Caco-2 (cell line): ENCODE results near the gene TRDMT1. TPM values are rescaled to one million over a fixed set of nuclear protein-coding genes. Genes with fewer than 3 reads are reported as not detected.

Experiments used
- BruUV-seq: library from RNA; stranded (reverse); fragments of 400-500 nt; replicated peaks from 2 replicates; lab custom pipeline; 2021; lab: Mats Ljungman, UMichigan
- CTCF ChIA-PET: fragments of 300-600 bp; sonication (Branson Sonifier 250); formaldehyde crosslinking; loops from one replicate; lab custom pipeline; 2022; ENCODE audit warnings: antibody characterized with exemption; lab: Charles Lee
- POLR2A ChIA-PET: fragments of 300-600 bp; sonication (Branson Sonifier 250); formaldehyde crosslinking; loops from one replicate; lab custom pipeline; 2022; ENCODE audit warnings: antibody characterized with exemption; lab: Charles Lee
- DNase-seq, 2 experiments: peaks; one replicate each; pipeline versions ENCODE4 v3.0.0 to v3.0.0-alpha.2; 2020 to 2022
- H3K27me3 ChIP-seq: replicated peaks from 2 replicates; pipeline ENCODE4 v1.6.0; 2011; ENCODE audit warnings: low read length; ENCODE audit not compliant: control insufficient read depth, insufficient read depth
- H3K36me3 ChIP-seq: 2 replicates; pipeline ENCODE4 v1.5.1; 2011; ENCODE audit warnings: low read length; ENCODE audit not compliant: control insufficient read depth, insufficient read depth
- H3K4me1 ChIP-seq: fragments of 250-450 bp; sonication (Bioruptor Pico); 2 replicates; pipeline ENCODE4 v1.5.1; 2020; ENCODE audit warnings: mild to moderate bottlenecking
- H3K4me3 ChIP-seq: 2 replicates; pipeline ENCODE4 v1.5.1; 2011; ENCODE audit warnings: low read depth, mild to moderate bottlenecking, control low read depth, low read length
- H3K9me3 ChIP-seq: fragments of 250-450 bp; sonication (Bioruptor Pico); 2 replicates; pipeline ENCODE4 v1.5.1; 2020; ENCODE audit warnings: mild to moderate bottlenecking, moderate library complexity
- H3K27ac Mint-ChIP-seq: one replicate; pipeline ENCODE4 v1.8.0; 2022; ENCODE audit warnings: mixed read lengths; ENCODE audit not compliant: unreplicated experiment
- H3K27me3 Mint-ChIP-seq: one replicate; pipeline ENCODE4 v1.8.0; 2022; ENCODE audit warnings: mixed read lengths; ENCODE audit not compliant: insufficient read depth, unreplicated experiment
- H3K36me3 Mint-ChIP-seq: one replicate; pipeline ENCODE4 v1.8.0; 2022; ENCODE audit warnings: mild to moderate bottlenecking, mixed read lengths; ENCODE audit not compliant: insufficient read depth, unreplicated experiment
- H3K4me1 Mint-ChIP-seq: one replicate; pipeline ENCODE4 v1.8.0; 2022; ENCODE audit warnings: low read depth, mixed read lengths; ENCODE audit not compliant: unreplicated experiment
- H3K4me3 Mint-ChIP-seq: one replicate; pipeline ENCODE4 v1.8.0; 2022; ENCODE audit warnings: mild to moderate bottlenecking, moderate library complexity, mixed read lengths; ENCODE audit not compliant: unreplicated experiment
- H3K9me3 Mint-ChIP-seq: one replicate; pipeline ENCODE4 v1.8.0; 2022; ENCODE audit warnings: mixed read lengths; ENCODE audit not compliant: unreplicated experiment
- intact Hi-C: fragments of 100-400 bp; cut with micrococcal nuclease; formaldehyde crosslinking; loops from one replicate; pipeline ENCODE4 v1.10.0; 2022; ENCODE audit not compliant: unreplicated experiment
- total RNA-seq: library from RNA; stranded (reverse); gene quantifications from 2 replicates; pipeline ENCODE4 v1.2.3, GENCODE V29; 2022
- TF ChIP-seq, protein P1 (sequence below), 2 experiments: fragments of 200-600 bp in 1 of 2; IDR thresholded peaks; 1 replicate in 1 of 2; 2 replicates in 1 of 2; pipeline versions ENCODE4 v1.5.1 to v1.8.0; 2011 to 2022; ENCODE audit warnings: antibody characterized with exemption in 1 of 2, control low read depth in 1 of 2, inconsistent platforms in 1 of 2, low read depth in 1 of 2, low read length in 1 of 2, mild to moderate bottlenecking in 1 of 2, moderate library complexity in 1 of 2; ENCODE audit not compliant: insufficient read depth in 1 of 2, severe bottlenecking in 1 of 2, unreplicated experiment in 1 of 2

Gene TRDMT1
- total RNA-seq, 1 experiment from 2014 or later = 8.6 TPM

GRCh38 chr10:17181110-17181509 is 20.4 kb downstream of the TRDMT1 start:
- H3K4me1 Mint-ChIP-seq = no peaks in the 10 kb centered on the region
- H3K27me3 ChIP-seq = no peaks in the 10 kb centered on the region
- no peaks in the 10 kb centered on the region for H3K27me3 Mint-ChIP-seq
- ChIA-PET POLR2A (no interaction called here), CTCF (interaction anchor here (0.7 kb wide), 1 partner anchor 22 kb away, joined by 3 read pairs; no protein-coding TSS in a partner anchor)
- H3K4me3 Mint-ChIP-seq = no peak overlapping the region
- TF ChIP-seq, protein P1, sequence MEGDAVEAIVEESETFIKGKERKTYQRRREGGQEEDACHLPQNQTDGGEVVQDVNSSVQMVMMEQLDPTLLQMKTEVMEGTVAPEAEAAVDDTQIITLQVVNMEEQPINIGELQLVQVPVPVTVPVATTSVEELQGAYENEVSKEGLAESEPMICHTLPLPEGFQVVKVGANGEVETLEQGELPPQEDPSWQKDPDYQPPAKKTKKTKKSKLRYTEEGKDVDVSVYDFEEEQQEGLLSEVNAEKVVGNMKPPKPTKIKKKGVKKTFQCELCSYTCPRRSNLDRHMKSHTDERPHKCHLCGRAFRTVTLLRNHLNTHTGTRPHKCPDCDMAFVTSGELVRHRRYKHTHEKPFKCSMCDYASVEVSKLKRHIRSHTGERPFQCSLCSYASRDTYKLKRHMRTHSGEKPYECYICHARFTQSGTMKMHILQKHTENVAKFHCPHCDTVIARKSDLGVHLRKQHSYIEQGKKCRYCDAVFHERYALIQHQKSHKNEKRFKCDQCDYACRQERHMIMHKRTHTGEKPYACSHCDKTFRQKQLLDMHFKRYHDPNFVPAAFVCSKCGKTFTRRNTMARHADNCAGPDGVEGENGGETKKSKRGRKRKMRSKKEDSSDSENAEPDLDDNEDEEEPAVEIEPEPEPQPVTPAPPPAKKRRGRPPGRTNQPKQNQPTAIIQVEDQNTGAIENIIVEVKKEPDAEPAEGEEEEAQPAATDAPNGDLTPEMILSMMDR (IDR thresholded peaks at IDR 0.05; ENCODE audit: insufficient read depth in 1 of 2, low read depth in 1 of 2, low read length in 1 of 2, severe bottlenecking in 1 of 2, unreplicated experiment in 1 of 2) = no peak
- DNase-seq = no peak
- intact Hi-C loops = loop anchor here (5.0 kb wide), 1 partner anchor 329 kb away; no protein-coding TSS in a partner anchor
- H3K36me3 Mint-ChIP-seq = no peaks in the 10 kb centered on the region
- no peaks in the 10 kb centered on the region for H3K36me3 ChIP-seq
- no peak overlapping the region for H3K27ac Mint-ChIP-seq
- BruUV-seq = no TSS peak
- H3K9me3 ChIP-seq = no peaks in the 10 kb centered on the region
- no peaks in the 10 kb centered on the region for H3K9me3 Mint-ChIP-seq
- no peak overlapping the region for H3K4me3 ChIP-seq
- H3K4me1 ChIP-seq = peaks cover 11% of the 10 kb centered on the region; the same call in 1 of the 2 replicates

- intact Hi-C loops = loop anchor here (5.0 kb wide), 1 partner anchor 122 kb away; no protein-coding TSS in a partner anchor
- Histone ChIP-seq H3K36me3 (no peaks in the 10 kb centered on the region), H3K9me3 (no peaks in the 10 kb centered on the region), H3K4me1 (peaks cover 11% of the 10 kb centered on the region; the same call in 1 of the 2 replicates), H3K4me3 (no peak overlapping the region), H3K27me3 (no peaks in the 10 kb centered on the region)
- Mint-ChIP-seq H3K9me3 (no peaks in the 10 kb centered on the region), H3K27me3 (no peaks in the 10 kb centered on the region), H3K4me1 (no peaks in the 10 kb centered on the region), H3K36me3 (no peaks in the 10 kb centered on the region), H3K4me3 (no peak overlapping the region), H3K27ac (no peak overlapping the region)
- CTCF ChIA-PET = interaction anchor here (0.5 to 0.7 kb wide), 2 partner anchors 192 to 335 kb away, joined by 4 to 5 read pairs; no protein-coding TSS in a partner anchor
- POLR2A ChIA-PET = no interaction called here
- TF ChIP-seq, protein P1 (IDR thresholded peaks at IDR 0.05; ENCODE audit: insufficient read depth in 1 of 2, low read depth in 1 of 2, low read length in 1 of 2, severe bottlenecking in 1 of 2, unreplicated experiment in 1 of 2) = no peak
- no TSS peak for BruUV-seq
- no peak for DNase-seq
These were observed 22.5 kb downstream of the TRDMT1 start for GRCh38 chr10:17179002-17179401.

- BruUV-seq = no TSS peak
- TF ChIP-seq, protein P1 (IDR thresholded peaks at IDR 0.05; ENCODE audit: insufficient read depth in 1 of 2, low read depth in 1 of 2, low read length in 1 of 2, severe bottlenecking in 1 of 2, unreplicated experiment in 1 of 2) = no peak
These were observed 23.5 kb downstream of the TRDMT1 start for GRCh38 chr10:17178006-17178405.

More at GRCh38 chr10:17178006-17178405, 23.5 kb downstream of the TRDMT1 start:
- no peak overlapping the region for H3K27ac Mint-ChIP-seq
- no peaks in the 10 kb centered on the region for H3K4me1 Mint-ChIP-seq
- Histone ChIP-seq H3K9me3 (no peaks in the 10 kb centered on the region), H3K4me1 (peaks cover 11% of the 10 kb centered on the region; the same call in 1 of the 2 replicates), H3K27me3 (no peaks in the 10 kb centered on the region), H3K36me3 (no peaks in the 10 kb centered on the region), H3K4me3 (no peak overlapping the region)
- no peaks in the 10 kb centered on the region for H3K9me3 Mint-ChIP-seq
- no peak overlapping the region for H3K4me3 Mint-ChIP-seq
- H3K36me3 Mint-ChIP-seq = no peaks in the 10 kb centered on the region
- no peak for DNase-seq
- intact Hi-C loops = loop anchor here (5.0 kb wide), 1 partner anchor 121 kb away; no protein-coding TSS in a partner anchor
- ChIA-PET CTCF (no interaction called here), POLR2A (no interaction called here)
- H3K27me3 Mint-ChIP-seq = no peaks in the 10 kb centered on the region
